ENCODE measurements around the gene NCAPD2. TPM values are rescaled to one million over a fixed set of nuclear protein-coding genes. Genes with fewer than 3 reads are reported as not detected.
"Not testable (repeated sequence)": the region's sequence is repeated elsewhere in the genome, so short reads cannot be mapped to it uniquely, and the experiment has no call there.

The NCAPD2 gene
- total RNA-seq, 1 donor from 2014 or later, result 74.8 TPM

GRCh38 chr12:6558014-6558760 is 64.3 kb downstream of the NCAPD2 start:
- TF ChIP-seq CTCF (conservative IDR thresholded peaks at IDR 0.05; ENCODE audit: low read depth, low read length), result peak; percentile 66
- DNase-seq (ENCODE audit: low read depth); H3K4me3 ChIP-seq (ENCODE audit: low read depth, low read length): not testable (repeated sequence)

- H3K4me3 ChIP-seq (ENCODE audit: low read depth, low read length), result no peak overlapping the region
- no peak for DNase-seq (ENCODE audit: low read depth)
- no peak for TF ChIP-seq CTCF (conservative IDR thresholded peaks at IDR 0.05; ENCODE audit: low read depth, low read length)
These were observed 65.6 kb downstream of the NCAPD2 start for GRCh38 chr12:6559500-6559899.

GRCh38 chr12:6560501-6561205 is 66.8 kb downstream of the NCAPD2 start:
- H3K4me3 ChIP-seq (ENCODE audit: low read depth, low read length), result no peak overlapping the region
- TF ChIP-seq CTCF (conservative IDR thresholded peaks at IDR 0.05; ENCODE audit: low read depth, low read length), result no peak
- DNase-seq (ENCODE audit: low read depth), result no peak

- H3K4me3 ChIP-seq (ENCODE audit: low read depth, low read length), result no peak overlapping the region
- DNase-seq (ENCODE audit: low read depth), result no peak
- no peak for TF ChIP-seq CTCF (conservative IDR thresholded peaks at IDR 0.05; ENCODE audit: low read depth, low read length)
These were observed 69.0 kb downstream of the NCAPD2 start for GRCh38 chr12:6562881-6563280.

- no peak overlapping the region for H3K4me3 ChIP-seq (ENCODE audit: low read depth, low read length)
- DNase-seq (ENCODE audit: low read depth), result no peak
- peak; percentile 84 for TF ChIP-seq CTCF (conservative IDR thresholded peaks at IDR 0.05; ENCODE audit: low read depth, low read length)
These were observed 69.6 kb downstream of the NCAPD2 start for GRCh38 chr12:6563448-6564050.

- DNase-seq (ENCODE audit: low read depth), result no peak
- TF ChIP-seq CTCF (conservative IDR thresholded peaks at IDR 0.05; ENCODE audit: low read depth, low read length), result no peak
These were observed 73.3 kb downstream of the NCAPD2 start for GRCh38 chr12:6567112-6567670.

More at GRCh38 chr12:6567112-6567670, 73.3 kb downstream of the NCAPD2 start:
- peak overlapping the region; percentile 77 for H3K4me3 ChIP-seq (ENCODE audit: low read depth, low read length)

Measured in epithelial cell of proximal tubule (primary cell).